Thymus (tissue), 11 donors: ENCODE results near the gene SOX30. TPM values are rescaled to one million over a fixed set of nuclear protein-coding genes. Genes with fewer than 3 reads are reported as not detected.
"Not testable (repeated sequence)": the region's sequence is repeated elsewhere in the genome, so short reads cannot be mapped to it uniquely, and the experiment has no call there.

Experiments used
- DNase-seq, 9 donors: peaks; one replicate each; pipeline ENCODE4 v3.0.0-alpha.2; 2013; ENCODE audit warnings: low spot score in 9 of 9, low read depth in 6 of 9, missing footprints in 1 of 9
- H3K27ac ChIP-seq, 2 donors: one replicate each; pipeline ENCODE4 v1.5.1; 2013; ENCODE audit warnings: control low read depth in 1 of 2, low read depth in 1 of 2, low read length in 1 of 2, mild to moderate bottlenecking in 1 of 2, moderate library complexity in 1 of 2
- H3K27me3 ChIP-seq, 2 donors: one replicate each; pipeline ENCODE4 v1.5.1; 2013; ENCODE audit warnings: low read length in 1 of 2; ENCODE audit not compliant: control insufficient read depth in 2 of 2, insufficient read depth in 1 of 2
- H3K36me3 ChIP-seq, 2 donors: one replicate each; pipeline ENCODE4 v1.5.1; 2013; ENCODE audit warnings: low read length in 1 of 2, mild to moderate bottlenecking in 1 of 2, moderate library complexity in 1 of 2; ENCODE audit not compliant: control insufficient read depth in 2 of 2, insufficient read depth in 2 of 2
- H3K4me1 ChIP-seq, 2 donors: one replicate each; pipeline ENCODE4 v1.5.1; 2013; ENCODE audit warnings: low read length in 2 of 2; ENCODE audit not compliant: control insufficient read depth in 2 of 2, insufficient read depth in 2 of 2
- H3K4me3 ChIP-seq, 2 donors: one replicate each; pipeline ENCODE4 v1.5.1; 2013; ENCODE audit warnings: low read length in 2 of 2, control low read depth in 1 of 2, mild to moderate bottlenecking in 1 of 2
- H3K9me3 ChIP-seq, 2 donors: one replicate each; pipeline ENCODE4 v1.5.1; 2013; ENCODE audit warnings: low read length in 1 of 2, mild to moderate bottlenecking in 1 of 2; ENCODE audit not compliant: control insufficient read depth in 2 of 2, insufficient read depth in 1 of 2
- WGBS: extraction: QIAGEN DNeasy Blood & Tissue Kit; methylation state at CpG from one replicate; pipeline ENCODE4 v1.1.7; 2013; 5-methylcytosine and 5-hydroxymethylcytosine counted together
- polyA plus RNA-seq: library from polyadenylated mRNA; stranded (reverse); fragments of 200-250 nt; gene quantifications from one replicate; pipeline ENCODE4 v1.2.3, GENCODE V29; 2013
- total RNA-seq: library from RNA; stranded (reverse); fragments of 120-200 nt; gene quantifications from one replicate; pipeline ENCODE4 v1.2.4, GENCODE V29; 2013
- donor health status: healthy.

Gene SOX30
- total and polyA plus RNA-seq, 2 donors: 0.16 to 0.24 TPM

GRCh38 chr5:157682257-157682656 is 30.0 kb upstream of the SOX30 start:
- no peaks in the 10 kb centered on the region for H3K36me3 ChIP-seq
- H3K27ac ChIP-seq: no peak overlapping the region
- WGBS: 77% methylated on average over 3 of the region's 3 CpGs
- H3K4me1 ChIP-seq: no peaks in the 10 kb centered on the region
- H3K27me3 ChIP-seq: no peaks in the 10 kb centered on the region
- H3K4me3 ChIP-seq: no peak overlapping the region
- DNase-seq: no peak
- no peaks in the 10 kb centered on the region for H3K9me3 ChIP-seq

GRCh38 chr5:157681048-157681447 is 28.8 kb upstream of the SOX30 start:
- Histone ChIP-seq H3K27ac (no peak overlapping the region), H3K4me3 (no peak overlapping the region), H3K27me3 (no peaks in the 10 kb centered on the region), H3K4me1 (no peaks in the 10 kb centered on the region), H3K36me3 (no peaks in the 10 kb centered on the region), H3K9me3 (no peaks in the 10 kb centered on the region)
- WGBS: 93% methylated on average over 4 of the region's 4 CpGs
- no peak for DNase-seq

DNA sequence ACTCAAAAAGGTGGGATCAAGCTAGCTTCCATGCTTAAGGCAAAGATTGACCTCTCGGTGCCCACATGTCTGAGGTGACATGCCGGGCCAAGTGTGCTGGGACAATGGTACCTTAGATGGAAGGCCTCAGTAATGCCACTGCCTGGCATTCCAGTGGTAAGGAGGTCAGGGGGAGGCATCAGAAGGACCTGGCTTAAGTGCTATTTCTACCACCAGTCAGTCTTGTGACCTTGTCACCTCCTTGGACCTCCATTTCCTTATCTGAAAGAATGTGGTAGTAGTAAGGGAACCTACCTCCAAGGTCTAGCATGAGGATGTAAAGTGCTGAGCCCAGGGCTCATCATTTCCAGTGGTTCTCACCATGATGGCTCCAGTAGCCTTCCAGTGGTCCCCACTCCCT is 28.0 kb upstream of the SOX30 start:
- Histone ChIP-seq H3K4me1 (no peaks in the 10 kb centered on the region), H3K27ac (no peak overlapping the region), H3K27me3 (no peaks in the 10 kb centered on the region), H3K9me3 (no peaks in the 10 kb centered on the region), H3K36me3 (no peaks in the 10 kb centered on the region), H3K4me3 (no peak overlapping the region)
- DNase-seq: no peak
- WGBS: 98% methylated on average over 2 of the region's 2 CpGs

GRCh38 chr5:157679801-157680200 is 27.6 kb upstream of the SOX30 start:
- Histone ChIP-seq H3K36me3 (no peaks in the 10 kb centered on the region), H3K4me3 (no peak overlapping the region), H3K4me1 (no peaks in the 10 kb centered on the region), H3K27me3 (no peaks in the 10 kb centered on the region), H3K27ac (no peak overlapping the region), H3K9me3 (no peaks in the 10 kb centered on the region)
- DNase-seq: no peak
- 98% methylated on average over 9 of the region's 9 CpGs for WGBS

GRCh38 chr5:157677931-157678330 is 25.7 kb upstream of the SOX30 start:
- H3K36me3 ChIP-seq: no peaks in the 10 kb centered on the region
- no peak overlapping the region for H3K27ac ChIP-seq
- peaks cover 0 to 8% of the 10 kb centered on the region in 2 donors for H3K27me3 ChIP-seq
- no peaks in the 10 kb centered on the region for H3K4me1 ChIP-seq
- 92% methylated on average over 3 of the region's 3 CpGs for WGBS
- no peak for DNase-seq
- no peak overlapping the region for H3K4me3 ChIP-seq
- no peaks in the 10 kb centered on the region for H3K9me3 ChIP-seq

DNA sequence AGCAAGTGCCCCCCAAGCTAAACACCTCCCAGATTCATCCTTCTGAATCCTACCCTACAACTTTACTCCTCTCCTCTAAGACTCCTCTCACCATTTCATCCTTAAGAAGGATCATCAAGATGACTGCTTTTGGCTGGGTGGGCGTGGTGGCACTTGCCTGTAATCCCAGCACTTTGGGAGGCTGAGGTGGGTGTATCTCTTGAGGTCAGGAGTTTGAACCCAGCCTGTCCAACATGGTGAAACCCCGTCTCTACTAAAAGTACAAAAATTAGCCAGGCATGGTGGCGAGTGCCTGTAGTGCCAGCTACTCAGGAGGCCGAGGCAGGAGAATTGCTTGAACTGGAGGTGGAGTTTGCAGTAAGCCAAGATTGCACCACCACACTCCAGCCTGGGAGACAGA is 22.1 kb upstream of the SOX30 start:
- not testable (repeated sequence) for DNase-seq, H3K27ac ChIP-seq, H3K4me1 ChIP-seq, H3K4me3 ChIP-seq, H3K36me3 ChIP-seq, H3K9me3 ChIP-seq
- H3K27me3 ChIP-seq: peaks cover 25 to 43% of the 10 kb centered on the region in 2 donors
- WGBS: 96% methylated on average over 4 of the region's 4 CpGs

DNA sequence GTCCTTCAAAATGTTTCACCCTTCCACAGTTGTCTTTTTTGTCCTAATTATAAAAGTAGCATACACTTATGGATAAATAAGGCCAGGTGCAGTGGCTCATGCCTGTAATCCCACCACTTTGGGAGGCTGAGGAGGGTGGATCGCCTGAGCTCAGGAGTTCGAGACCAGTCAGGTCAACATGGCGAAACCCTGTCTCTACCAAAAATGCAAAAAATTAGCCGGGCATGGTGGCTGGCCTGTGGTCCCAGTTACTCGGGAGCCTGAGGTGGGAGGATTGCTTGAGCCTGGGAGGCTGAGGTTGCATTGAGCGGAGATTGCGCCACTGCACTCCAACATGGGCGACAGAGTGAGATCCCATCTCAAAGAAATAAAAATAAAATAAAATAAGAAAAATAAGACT is 20.7 kb upstream of the SOX30 start:
- WGBS: 97% methylated on average over 8 of the region's 8 CpGs
- DNase-seq: no peak

DNA sequence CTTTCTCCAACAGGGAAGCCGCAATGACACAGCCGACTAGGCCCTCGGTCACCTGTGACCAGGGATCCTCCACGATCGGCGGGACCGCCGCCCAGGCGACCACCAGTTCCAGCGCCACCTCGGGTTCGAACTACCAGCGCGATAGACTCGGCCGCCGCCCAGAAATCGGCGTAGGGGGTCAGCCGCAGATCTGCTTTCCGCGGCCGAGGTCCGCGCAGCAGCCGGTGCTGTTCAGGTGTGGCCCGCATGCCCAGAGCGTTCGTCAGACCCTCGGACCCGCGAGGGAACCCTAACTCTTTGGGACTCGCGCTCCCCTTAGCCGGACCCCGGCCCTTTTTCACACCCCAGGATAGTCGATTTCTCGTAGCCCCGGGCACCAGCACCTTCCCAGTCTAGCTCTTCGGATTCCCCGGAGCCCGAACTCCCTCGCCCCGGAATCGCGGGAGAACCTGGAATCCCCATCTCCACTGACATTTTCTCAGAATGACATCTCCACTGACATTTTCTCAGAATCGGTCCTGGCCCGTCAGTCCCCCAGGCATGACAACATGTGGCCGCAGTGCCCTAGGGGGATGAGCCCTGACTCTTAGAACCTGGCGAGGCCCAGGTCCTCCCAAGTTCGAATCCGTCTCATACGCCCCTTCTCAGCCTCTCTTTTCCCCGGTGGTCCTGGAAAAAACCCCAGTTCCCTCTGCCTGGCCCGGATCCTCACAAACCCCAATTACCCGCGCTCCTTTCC is 19.5 kb upstream of the SOX30 start:
- DNase-seq: no peak
- WGBS: 34% methylated on average over 57 of the region's 57 CpGs
- peak overlapping the region; percentile 38 to 45 for H3K4me3 ChIP-seq
- peaks cover 0 to 5% of the 10 kb centered on the region in 2 donors for H3K9me3 ChIP-seq
- H3K27ac ChIP-seq: no peak overlapping the region
- H3K27me3 ChIP-seq: peaks cover 25 to 51% of the 10 kb centered on the region in 2 donors
- H3K36me3 ChIP-seq: no peaks in the 10 kb centered on the region
- peaks cover 2 to 9% of the 10 kb centered on the region in 2 donors for H3K4me1 ChIP-seq

More for the DNA sequence above, 20.7 kb upstream of the SOX30 start:
- Histone ChIP-seq H3K36me3 (no peaks in the 10 kb centered on the region), H3K27me3 (peaks cover 25 to 51% of the 10 kb centered on the region in 2 donors), H3K9me3 (peaks cover 0 to 5% of the 10 kb centered on the region in 2 donors), H3K27ac (no peak overlapping the region), H3K4me3 (no peak overlapping the region), H3K4me1 (peaks cover 2 to 9% of the 10 kb centered on the region in 2 donors)

DNA sequence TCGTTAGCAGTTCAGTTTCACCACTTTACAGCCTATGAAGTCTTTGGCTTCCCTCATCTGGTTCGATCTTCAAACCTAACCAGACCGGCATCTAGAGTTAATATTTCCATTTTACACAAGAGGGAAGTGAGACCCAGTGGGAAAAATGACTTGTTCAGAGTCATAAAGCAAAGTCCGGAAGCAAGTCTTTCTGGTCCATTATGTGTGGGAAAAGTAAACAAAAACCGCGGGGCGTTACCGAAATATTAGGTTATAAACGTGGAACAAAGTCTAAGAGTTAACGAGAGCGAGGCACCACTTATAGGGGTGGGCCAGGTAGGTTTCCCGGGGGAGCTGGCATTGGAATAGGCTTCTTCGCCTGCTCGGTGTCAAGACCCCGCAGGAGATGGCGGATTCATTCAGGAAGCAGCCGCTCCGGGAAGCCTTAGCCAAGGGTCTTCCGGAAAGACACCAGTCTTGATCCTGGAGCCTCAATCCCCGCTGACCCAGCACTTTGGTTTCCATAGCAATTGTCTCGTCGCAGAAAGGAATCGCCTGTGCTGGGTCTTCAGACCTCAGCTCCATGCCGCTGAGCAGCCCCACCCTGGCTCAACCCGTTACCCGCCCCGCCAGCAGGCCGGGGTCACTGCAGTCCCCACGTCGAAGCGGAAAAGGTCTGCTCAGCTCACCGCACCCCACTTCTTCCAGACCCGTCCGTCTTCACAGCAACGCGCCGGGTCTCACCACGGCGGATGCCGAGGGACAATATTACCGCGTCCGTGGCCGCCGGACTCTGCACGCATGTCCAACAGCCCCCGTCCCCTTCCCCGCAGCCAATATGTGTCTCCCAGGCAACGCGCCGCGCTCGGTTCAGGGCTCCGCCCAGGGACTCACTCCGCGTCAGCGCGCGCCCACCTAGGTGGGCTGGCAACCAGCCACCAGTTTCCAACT is 18.7 kb upstream of the SOX30 start, which contains the start of gene C5orf52:
Gene C5orf52 (plus strand): TSS at position 872 of the 930 bp plus-strand sequence. CDS start 82 bp downstream, outside the sequence.
- Histone ChIP-seq H3K27me3 (peaks cover 25 to 51% of the 10 kb centered on the region in 2 donors), H3K4me1 (peaks cover 2 to 9% of the 10 kb centered on the region in 2 donors), H3K36me3 (no peaks in the 10 kb centered on the region), H3K9me3 (peaks cover 0 to 5% of the 10 kb centered on the region in 2 donors), H3K27ac (no peak within 1 kb of the TSS), H3K4me3 (peak within 1 kb of the TSS; percentile 38 to 45)
- 2% methylated on average over 59 of the region's 59 CpGs for WGBS
- peak in 2 of 9 donors; percentile 21 to 23 for DNase-seq
